HepG2 (cell line): ENCODE results near the gene LILRB5. TPM values are rescaled to one million over a fixed set of nuclear protein-coding genes. Genes with fewer than 3 reads are reported as not detected.

Experiments
- GTF2F1 ChIP-seq: fragments of 150-350 bp; IDR thresholded peaks from 2 replicates; pipeline ENCODE4 v1.6.1; 2014; ENCODE audit warnings: low read length
- NFKB2 ChIP-seq: sonication (generic); formaldehyde crosslinking; IDR thresholded peaks from 2 replicates; pipeline ENCODE4 v1.4.0; 2020; ENCODE audit warnings: missing genetic modification reagents, borderline replicate concordance
- POGZ ChIP-seq: sonication (generic); formaldehyde crosslinking; IDR thresholded peaks from 2 replicates; pipeline ENCODE4 v1.4.0; 2020; ENCODE audit warnings: mild to moderate bottlenecking, missing genetic modification reagents
- SP1 ChIP-seq, 2 experiments: fragments of 450-650 bp in 1 of 2; sonication (generic) in 1 of 2; formaldehyde crosslinking in 1 of 2; IDR thresholded peaks; 2 replicates each; pipeline versions ENCODE4 v1.4.0 to v1.6.1; 2016 to 2020; ENCODE audit warnings: missing genetic modification reagents in 1 of 2
- TP53 ChIP-seq: sonication (generic); formaldehyde crosslinking; conservative IDR thresholded peaks from 2 replicates; pipeline ENCODE4 v1.4.0; 2020; ENCODE audit warnings: missing genetic modification reagents
- ZNF350 ChIP-seq: sonication (generic); formaldehyde crosslinking; IDR thresholded peaks from 2 replicates; pipeline ENCODE4 v1.4.0; 2020; ENCODE audit warnings: mild to moderate bottlenecking, low read depth, missing genetic modification reagents, borderline replicate concordance
- ZNF430 ChIP-seq: sonication (generic); formaldehyde crosslinking; IDR thresholded peaks from 2 replicates; pipeline ENCODE4 v1.9.0; 2021; ENCODE audit warnings: mild to moderate bottlenecking, missing genetic modification reagents
- ZNF549 ChIP-seq: sonication (generic); formaldehyde crosslinking; IDR thresholded peaks from 2 replicates; pipeline ENCODE4 v1.5.0; 2020; ENCODE audit warnings: missing genetic modification reagents
- ZNF564 ChIP-seq: sonication (generic); formaldehyde crosslinking; IDR thresholded peaks from 2 replicates; pipeline ENCODE4 v1.8.1; 2023; ENCODE audit warnings: mild to moderate bottlenecking, missing genetic modification reagents
- ZNF7 ChIP-seq: IDR thresholded peaks from 2 replicates; pipeline ENCODE4 v1.6.1; 2016; ENCODE audit warnings: missing biosample characterization, missing genetic modification reagents
- polyA plus RNA-seq, 8 experiments: library from polyadenylated mRNA; depleted of rRNA in 3 of 8; stranded (reverse) in 7 of 8; unstranded in 1 of 8; fragments of >200 nt; fragmentation: Illumina TruSeq in 4 of 8; extraction: Trizol in 4 of 8; gene quantifications; 2 replicates each; pipeline versions ENCODE4 v1.2.1 to v1.2.3, GENCODE V29; 2011 to 2016; ENCODE audit warnings: low read depth in 4 of 8, missing spikeins in 1 of 8, mixed read lengths in 1 of 8; ENCODE audit not compliant: insufficient read depth in 1 of 8
- total RNA-seq, 5 experiments: library from RNA; depleted of rRNA; stranded (reverse); fragments of >200 nt; fragmentation: Illumina TruSeq; extraction: Trizol; gene quantifications; 2 replicates each; pipeline ENCODE4 v1.2.3, GENCODE V29; 2016; ENCODE audit warnings: low read depth in 1 of 5
- TF ChIP-seq, protein P1 (sequence below): sonication (generic); formaldehyde crosslinking; IDR thresholded peaks from 2 replicates; pipeline ENCODE4 v1.5.0; 2020; ENCODE audit warnings: missing genetic modification reagents
- TF ChIP-seq, protein P2 (sequence below): sonication (generic); formaldehyde crosslinking; IDR thresholded peaks from 2 replicates; pipeline ENCODE4 v1.4.0; 2020; ENCODE audit warnings: missing genetic modification reagents, borderline replicate concordance
- TF ChIP-seq, protein P3 (sequence below): sonication (generic); formaldehyde crosslinking; IDR thresholded peaks from 2 replicates; pipeline ENCODE4 v1.5.0; 2020; ENCODE audit warnings: missing genetic modification reagents
- TF ChIP-seq, protein P4 (sequence below): sonication (generic); formaldehyde crosslinking; IDR thresholded peaks from 2 replicates; pipeline ENCODE4 v1.5.1; 2020; ENCODE audit warnings: missing genetic modification reagents, mild to moderate bottlenecking, borderline replicate concordance

The LILRB5 gene
- total and polyA plus RNA-seq, 2 of the 13 experiments (the other 11 are each of a cell fraction or from before 2014, with no cell fraction given) = not detected

DNA sequence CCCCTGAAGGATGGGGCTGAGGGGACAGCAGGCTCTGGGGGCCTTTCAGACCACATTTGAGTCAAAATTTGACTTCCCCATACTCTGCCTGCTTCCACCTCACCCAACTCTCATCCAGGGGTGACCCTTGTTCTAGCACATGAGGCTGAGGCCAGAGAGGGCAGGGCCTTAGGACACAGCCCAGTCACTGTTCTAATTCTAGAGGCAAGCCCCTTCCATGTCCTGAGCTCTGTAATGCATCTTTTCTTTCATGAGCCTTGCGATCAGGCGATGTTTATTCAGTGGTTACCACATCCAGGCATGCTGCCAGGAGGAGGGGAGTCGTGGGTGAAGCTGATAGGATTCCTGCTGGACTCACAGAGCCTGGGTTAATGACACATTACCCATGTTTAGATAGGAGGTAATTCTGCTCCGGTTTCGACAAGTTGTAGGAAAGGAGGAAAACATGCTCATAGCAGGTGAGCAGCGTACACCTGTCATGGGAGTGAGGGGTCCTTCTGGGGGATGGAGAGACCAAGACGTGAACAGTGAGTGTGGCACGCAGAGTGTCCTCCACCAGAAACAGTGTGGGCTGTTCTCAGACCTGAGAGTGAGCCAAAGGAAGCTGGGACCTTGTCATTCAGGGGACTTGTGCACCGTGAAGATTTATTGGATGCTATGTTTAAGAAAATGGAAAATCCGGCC lies 47.1 kb downstream of the LILRB5 start (continued):
- TF ChIP-seq, protein P1, sequence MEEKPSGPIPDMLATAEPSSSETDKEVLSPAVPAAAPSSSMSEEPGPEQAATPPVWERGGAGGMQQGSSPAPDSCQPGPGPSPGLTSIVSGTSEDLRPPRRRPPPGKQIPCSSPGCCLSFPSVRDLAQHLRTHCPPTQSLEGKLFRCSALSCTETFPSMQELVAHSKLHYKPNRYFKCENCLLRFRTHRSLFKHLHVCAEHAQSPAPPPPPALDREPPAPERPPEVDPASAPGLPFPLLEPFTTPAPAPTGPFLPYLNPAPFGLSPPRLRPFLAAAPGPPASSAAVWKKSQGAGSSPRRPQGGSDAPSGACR = no peak
- TF ChIP-seq ZNF430 (CRISPR knock-in tag) (0 out of 2 replicates have a peak, but pooled peaks have one; percentile 46), TP53 (CRISPR knock-in tag) (no peak), NFKB2 (no peak), SP1 (IDR thresholded peaks at IDR 0.05) (no peak), SP1 (CRISPR knock-in tag; IDR thresholded peaks at IDR 0.05) (0 out of 2 replicates have a peak, but pooled peaks have one; percentile 26), ZNF564 (CRISPR knock-in tag) (0 out of 2 replicates have a peak, but pooled peaks have one; percentile 26), ZNF7 (CRISPR knock-in tag) (no peak), ZNF549 (CRISPR knock-in tag) (no peak), GTF2F1 (no peak), ZNF350 (CRISPR knock-in tag) (0 out of 2 replicates have a peak, but pooled peaks have one; percentile 11), POGZ (CRISPR knock-in tag) (no peak)
- TF ChIP-seq, protein P2, sequence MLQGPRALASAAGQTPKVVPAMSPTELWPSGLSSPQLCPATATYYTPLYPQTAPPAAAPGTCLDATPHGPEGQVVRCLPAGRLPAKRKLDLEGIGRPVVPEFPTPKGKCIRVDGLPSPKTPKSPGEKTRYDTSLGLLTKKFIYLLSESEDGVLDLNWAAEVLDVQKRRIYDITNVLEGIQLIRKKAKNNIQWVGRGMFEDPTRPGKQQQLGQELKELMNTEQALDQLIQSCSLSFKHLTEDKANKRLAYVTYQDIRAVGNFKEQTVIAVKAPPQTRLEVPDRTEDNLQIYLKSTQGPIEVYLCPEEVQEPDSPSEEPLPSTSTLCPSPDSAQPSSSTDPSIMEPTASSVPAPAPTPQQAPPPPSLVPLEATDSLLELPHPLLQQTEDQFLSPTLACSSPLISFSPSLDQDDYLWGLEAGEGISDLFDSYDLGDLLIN (CRISPR knock-in tag) = no peak
- TF ChIP-seq, protein P3, sequence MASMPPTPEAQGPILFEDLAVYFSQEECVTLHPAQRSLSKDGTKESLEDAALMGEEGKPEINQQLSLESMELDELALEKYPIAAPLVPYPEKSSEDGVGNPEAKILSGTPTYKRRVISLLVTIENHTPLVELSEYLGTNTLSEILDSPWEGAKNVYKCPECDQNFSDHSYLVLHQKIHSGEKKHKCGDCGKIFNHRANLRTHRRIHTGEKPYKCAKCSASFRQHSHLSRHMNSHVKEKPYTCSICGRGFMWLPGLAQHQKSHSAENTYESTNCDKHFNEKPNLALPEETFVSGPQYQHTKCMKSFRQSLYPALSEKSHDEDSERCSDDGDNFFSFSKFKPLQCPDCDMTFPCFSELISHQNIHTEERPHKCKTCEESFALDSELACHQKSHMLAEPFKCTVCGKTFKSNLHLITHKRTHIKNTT = no peak
- TF ChIP-seq, protein P4, sequence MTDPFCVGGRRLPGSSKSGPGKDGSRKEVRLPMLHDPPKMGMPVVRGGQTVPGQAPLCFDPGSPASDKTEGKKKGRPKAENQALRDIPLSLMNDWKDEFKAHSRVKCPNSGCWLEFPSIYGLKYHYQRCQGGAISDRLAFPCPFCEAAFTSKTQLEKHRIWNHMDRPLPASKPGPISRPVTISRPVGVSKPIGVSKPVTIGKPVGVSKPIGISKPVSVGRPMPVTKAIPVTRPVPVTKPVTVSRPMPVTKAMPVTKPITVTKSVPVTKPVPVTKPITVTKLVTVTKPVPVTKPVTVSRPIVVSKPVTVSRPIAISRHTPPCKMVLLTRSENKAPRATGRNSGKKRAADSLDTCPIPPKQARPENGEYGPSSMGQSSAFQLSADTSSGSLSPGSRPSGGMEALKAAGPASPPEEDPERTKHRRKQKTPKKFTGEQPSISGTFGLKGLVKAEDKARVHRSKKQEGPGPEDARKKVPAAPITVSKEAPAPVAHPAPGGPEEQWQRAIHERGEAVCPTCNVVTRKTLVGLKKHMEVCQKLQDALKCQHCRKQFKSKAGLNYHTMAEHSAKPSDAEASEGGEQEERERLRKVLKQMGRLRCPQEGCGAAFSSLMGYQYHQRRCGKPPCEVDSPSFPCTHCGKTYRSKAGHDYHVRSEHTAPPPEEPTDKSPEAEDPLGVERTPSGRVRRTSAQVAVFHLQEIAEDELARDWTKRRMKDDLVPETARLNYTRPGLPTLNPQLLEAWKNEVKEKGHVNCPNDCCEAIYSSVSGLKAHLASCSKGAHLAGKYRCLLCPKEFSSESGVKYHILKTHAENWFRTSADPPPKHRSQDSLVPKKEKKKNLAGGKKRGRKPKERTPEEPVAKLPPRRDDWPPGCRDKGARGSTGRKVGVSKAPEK (CRISPR knock-in tag) = no peak
